Inflammatory macrophage (primary cell): ENCODE results near the gene DGCR8.
"Not testable (repeated sequence)": the region's sequence is repeated elsewhere in the genome, so short reads cannot be mapped to it uniquely, and the experiment has no call there.

Source experiments
- DNase-seq, 2 donors: peaks; one replicate each; pipeline ENCODE4 v3.0.0-alpha.2; 2020 to 2022

Gene DGCR8

DNA sequence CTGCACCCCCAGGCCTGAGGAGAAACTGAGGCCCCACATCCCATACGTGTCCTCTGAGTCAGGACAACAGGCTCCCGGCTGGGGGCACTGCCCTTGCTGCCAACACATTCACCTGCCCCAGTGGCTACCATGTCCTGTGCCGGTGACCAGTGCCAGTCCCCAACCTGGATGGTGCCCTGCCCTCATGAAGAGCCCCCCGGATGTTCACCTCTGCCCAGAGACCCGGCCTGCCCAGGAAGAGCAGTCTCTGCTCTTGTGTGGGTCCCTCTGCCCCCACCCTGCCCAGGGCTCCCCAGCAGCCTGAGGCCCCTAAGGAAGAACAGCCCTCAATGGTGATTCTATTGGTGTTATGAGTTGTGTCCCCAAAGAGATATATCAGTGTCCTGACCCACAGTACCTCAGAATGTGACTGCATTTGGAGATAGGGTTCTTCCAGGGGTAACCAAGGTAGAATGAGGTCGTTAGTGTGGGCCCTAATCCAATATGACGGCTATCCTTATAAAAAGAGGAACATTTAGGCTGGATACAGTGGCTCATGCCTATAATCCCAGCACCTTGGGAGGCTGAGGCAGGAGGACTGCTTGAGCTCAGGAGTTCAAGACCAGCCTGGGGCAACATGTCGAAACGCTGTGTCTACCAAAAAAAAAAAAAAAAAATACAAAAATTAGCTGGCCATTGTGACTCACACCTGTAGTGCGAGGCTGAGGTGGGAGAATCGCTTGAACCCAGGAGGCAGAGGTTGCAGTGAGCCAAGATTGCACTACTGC is 13.2 kb upstream of the DGCR8 start:
- DNase-seq = no peak

DNA sequence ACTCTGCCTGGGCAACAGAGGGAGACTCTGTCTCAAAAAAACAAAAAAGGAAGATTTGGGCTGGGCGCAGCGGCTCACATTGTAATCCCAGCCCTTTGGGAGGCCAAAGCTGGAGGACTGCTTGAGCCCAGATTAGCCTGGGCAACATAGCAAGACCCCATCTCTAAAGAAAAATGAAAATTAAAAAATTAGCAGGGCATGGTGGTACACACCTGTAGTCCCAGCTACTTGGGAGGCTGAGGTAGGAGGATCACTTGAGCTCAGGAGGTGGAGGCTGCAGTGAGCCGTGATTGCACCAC is 12.7 kb upstream of the DGCR8 start:
- DNase-seq = not testable (repeated sequence)

DNA sequence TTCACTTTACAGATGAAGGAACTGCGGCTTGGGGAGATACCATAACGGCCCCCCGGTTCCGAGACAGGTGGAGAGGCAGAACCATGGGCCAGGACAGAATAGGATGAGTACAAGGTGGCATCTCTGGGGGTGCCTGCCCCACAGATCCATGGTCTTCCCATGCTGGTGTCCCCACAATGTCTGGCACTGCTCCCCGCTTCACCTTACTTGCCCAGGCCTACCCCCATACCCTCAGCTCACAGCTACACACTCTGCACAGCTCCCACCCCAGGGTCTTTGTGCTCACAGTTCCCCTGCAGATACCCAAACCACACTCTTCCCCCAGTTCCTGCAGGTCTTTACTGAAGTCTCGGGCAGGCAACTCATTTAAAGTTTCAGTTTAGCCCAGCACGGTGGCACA is 11.4 kb upstream of the DGCR8 start:
- DNase-seq = no peak

DNA sequence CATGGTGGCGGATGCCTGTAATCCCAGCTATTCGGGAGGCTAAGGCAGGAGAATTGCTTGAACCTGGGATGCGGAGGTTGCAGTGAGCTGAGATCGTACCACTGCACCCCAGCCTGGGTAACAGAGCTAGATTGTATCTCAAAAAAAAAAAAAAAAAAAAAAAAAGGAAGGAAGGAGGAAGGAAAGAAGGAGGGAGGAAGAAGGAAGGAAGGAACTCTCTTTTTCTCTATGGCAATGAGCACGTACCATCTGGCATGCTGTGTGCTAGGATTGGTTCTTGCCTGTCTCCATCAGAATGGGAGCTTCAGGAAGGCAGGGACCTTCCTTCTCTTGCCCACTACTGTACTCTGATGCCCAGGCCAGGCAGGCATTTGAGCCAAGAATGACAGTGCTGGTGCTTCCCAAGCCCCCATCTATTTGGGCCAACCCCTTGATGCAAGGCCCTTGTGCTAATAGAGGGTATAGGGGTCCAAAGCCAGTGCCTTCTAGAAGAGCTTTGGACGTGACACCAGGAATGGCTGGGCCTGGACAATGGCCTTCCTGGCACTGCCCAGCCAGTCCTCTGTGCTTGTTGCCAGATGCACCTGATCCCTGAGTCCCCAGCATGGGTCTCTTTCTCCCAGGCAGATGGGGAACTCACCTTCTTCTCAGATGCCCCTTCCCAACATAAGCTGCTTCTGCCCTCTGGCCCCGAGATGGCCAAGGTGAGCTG is 10.6 kb upstream of the DGCR8 start:
- no peak for DNase-seq

DNA sequence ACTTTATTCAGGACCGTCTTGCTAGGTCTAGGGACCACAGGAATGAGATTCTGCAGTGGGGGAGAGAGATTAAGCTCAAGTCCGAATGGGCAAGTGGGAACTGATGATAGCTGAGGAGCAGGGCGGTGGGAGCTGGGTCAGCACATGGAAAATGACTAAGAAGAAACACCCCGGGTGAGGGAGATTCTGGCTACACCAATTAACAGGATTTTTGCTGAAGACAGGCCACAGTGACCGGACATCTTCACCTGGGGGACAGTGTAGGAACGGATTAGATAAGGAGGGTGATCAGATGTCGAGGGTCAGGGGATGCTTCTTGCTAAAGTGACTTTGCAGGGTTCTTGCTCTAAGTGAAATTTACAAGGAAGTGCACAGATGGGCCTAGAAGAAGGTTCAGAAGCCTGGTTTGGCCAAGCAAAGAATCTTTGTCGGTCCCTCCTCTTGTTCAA is 8.5 kb upstream of the DGCR8 start:
- no peak for DNase-seq

DNA sequence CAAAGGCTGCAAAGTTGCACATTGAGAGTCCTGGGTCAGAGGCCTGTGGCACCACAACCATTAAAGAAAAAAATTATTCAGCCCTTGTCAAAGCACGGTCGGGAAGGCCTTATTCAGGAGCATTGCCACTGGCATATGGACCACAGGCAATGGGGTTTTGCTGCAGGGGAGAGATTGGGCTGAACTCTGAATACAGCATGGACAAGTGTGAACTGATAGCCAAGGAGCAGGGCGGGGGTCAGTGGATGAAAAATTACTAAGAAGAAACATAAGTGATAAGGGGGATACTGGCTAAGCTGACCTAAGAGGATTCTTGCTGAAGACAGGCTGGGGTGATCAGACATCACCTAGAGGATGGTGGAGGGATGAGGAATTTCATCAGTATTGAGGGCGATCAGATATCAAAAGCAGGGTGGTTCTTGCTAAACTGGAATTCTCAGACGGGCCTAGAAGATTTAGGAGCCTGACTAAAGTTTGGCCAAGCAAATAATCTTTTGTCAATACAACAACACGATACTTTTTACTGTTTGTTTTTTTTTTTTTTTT is 3.3 kb upstream of the DGCR8 start:
- no peak for DNase-seq

DNA sequence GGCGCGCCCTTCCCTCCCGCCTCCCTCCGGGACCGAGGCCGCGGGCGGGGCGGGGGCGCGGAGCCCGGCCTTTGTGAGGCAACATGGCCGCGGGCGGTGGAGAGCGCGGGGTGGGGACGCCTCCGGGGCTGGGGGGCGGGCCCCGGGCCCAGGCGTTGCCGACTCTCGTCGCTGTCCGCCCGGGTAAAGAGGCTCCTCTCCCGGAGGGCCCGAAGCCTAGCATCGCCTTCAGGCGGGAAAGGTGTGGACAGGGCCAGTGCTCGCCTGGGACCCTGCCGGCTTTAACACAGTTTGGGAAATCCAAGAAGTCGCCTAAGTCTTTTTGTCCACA is 369 bp downstream of the DGCR8 start:
- DNase-seq = peak; percentile 35 to 51

DNA sequence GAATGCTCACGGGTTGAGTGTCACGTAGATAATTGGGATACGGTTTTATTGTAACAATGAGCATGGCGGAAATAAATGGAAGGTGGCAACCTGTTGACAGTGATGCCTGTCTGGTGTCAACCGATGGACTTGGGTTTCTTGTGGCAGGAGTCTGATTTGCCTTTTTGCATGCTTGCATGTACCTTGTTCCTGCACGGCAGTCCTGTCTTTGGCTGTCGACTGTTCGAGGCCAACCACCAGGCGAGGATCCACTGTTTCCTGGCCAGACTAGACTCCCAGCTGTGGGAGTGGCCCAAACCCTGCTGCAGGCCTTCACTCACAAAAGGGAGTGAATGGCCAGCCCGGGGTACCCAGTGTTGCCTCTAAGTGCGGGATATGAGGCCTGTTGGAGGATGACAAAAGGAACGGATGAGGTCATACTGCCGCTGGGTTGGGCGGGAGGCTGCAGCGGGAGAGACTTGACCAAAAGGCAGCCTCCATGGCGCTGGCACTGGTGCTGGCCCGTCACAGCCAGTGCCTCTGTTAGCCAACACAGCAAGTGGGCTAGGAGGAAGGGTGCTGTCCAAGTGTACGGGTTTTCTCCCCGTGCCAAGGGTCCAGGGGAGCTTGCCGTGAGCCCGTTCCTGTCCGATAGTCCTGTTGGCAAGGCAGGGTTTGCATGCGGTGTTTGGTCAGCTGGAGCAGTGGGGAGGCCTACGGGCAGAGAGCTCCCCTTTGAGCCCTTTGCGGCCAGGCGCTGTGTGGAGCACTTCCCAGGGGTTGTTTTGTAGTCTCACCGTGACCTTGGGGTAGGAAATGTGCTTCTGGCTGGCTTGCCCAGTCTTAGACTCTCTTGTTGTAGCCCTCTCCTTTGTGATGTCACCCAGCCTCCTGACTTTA is 974 bp downstream of the DGCR8 start:
- DNase-seq = peak in 1 of 2 donors; percentile 10

DNA sequence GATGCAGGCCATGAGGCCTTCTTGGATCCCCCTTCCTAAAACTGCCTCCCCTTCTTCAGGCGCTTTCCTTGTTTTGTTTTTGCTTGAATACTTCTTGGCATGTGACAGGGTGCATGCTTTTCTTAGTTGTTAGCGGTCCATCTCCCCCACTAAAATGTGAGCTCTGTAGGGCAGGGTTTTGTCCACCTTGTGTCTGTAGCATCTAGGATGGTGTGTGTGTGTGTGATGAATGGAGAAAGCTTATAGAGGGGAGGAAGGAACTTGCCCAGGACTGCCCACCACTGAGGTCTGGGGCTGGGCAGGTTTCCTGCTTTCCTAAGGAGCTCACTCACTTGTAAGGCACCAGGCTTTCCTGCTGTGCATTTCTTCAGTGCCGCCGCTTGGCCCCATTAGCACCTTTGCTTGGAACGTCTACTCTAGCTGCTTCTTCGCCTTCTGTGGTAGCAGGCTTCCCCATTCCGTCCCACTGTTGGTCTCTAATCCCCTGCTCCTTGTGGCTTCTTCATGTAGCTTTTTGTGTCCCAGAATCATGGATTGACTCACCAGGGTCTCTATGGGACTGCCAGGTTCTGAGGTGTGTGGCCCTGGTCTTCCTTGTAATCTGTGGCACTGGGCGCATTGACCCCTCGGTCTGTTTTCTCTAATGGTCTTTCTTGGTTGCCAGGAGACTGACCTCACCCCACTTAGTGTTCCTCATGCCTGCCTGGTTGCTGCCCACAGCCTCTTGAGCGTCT is 3.3 kb downstream of the DGCR8 start:
- no peak for DNase-seq

DNA sequence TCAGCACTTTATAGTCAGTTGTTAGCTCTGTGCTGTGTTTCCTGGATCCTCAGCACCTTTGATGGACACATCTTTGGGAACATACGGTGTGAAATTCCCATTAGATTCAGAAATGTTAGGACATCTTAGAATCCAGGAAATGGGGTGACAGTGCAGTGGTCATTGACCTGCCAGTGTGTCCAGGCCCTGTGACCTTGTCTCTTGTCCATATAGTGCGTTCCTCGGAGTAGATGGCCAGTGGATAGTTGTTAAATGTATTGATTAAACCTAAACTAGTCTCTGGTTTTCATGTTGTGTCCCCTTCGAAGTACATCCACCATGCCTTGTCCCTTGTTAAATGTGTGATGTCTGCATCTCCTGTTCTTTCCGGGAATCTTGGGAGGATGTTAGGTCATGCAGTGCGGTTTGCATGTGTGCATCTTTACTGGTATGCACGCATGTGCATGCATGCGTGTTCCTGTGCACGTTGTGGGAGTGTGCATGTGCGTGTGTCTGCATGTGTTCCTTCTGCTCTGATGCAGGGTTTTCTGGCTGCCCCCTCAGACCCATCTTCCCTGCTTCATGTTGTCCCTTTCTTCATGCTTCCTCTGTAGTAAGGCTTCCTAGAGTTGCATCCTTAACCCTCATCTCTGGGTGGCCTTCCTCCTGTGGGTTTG is 4.0 kb downstream of the DGCR8 start:
- no peak for DNase-seq

DNA sequence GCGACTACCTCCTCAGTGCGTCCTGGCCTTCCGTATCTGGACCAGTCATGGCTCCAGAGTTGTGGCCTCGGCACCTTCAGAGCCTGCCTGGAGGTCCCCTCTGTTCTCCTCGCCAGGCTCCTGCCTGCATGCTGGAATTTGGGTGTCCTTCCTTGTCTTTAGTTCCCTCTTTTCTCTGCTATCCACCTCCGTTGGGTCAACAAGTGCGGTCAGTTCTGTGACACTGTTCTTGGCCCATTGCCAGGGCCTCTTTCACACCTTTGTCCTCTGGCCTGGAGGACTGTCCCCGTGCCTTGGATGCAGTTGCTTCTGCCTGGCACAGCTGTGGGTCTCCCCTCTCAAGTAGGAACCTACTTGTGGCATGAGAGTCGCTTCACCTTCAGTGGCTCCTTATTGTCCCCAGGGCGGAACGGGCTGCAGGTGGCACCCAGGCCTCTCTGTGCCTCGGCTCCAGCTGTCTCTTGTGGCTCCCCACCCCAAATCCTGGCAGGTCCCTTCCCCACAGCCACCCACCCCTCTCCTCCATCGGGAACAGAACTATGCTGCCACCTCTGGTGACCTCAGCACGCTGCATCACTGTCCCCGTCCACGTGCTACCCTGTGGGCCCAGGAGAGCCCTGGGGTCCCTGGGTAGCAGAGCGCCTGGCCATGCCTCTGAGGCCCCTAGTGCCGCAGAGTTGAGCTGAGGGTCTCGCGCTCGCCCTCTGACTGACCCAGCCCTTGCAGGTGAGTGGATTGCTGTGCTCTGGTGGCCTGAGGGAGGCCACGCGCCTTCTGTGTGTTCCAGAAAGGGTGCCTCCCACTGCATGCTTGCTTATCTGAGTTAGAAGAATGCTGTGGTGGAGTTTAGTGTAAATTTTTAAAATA is 4.7 kb downstream of the DGCR8 start:
- DNase-seq = no peak

DNA sequence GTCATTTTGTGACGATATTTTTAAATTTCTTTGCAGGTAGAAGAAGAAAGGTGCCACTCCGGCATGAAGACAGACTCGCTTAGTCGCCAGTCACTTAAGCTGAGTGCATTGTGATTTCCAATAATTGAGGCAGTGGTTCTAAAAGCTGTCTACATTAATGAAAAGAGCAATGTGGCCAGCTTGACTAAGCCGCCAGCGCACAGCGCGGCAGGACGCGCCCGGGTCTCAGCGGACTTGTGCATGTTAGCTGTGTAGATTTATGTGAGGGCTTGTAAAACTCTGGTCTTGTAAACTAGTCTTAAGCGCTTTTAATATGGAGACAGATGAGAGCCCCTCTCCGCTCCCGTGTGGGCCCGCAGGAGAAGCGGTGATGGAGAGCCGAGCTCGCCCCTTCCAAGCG is 5.6 kb downstream of the DGCR8 start:
- no peak for DNase-seq

DNA sequence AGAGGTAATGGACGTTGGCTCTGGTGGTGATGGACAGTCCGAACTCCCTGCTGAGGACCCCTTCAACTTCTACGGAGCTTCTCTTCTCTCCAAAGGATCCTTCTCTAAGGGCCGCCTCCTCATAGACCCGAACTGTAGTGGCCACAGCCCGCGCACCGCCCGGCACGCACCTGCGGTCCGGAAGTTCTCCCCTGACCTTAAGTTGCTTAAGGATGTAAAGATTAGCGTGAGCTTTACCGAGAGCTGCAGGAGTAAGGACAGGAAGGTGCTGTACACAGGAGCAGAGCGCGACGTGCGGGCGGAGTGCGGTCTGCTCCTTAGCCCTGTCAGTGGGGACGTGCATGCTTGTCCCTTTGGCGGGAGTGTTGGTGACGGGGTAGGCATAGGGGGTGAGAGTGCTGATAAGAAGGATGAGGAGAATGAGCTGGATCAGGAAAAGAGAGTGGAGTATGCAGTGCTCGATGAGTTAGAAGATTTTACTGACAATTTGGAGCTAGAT is 6.1 kb downstream of the DGCR8 start:
- no peak for DNase-seq

DNA sequence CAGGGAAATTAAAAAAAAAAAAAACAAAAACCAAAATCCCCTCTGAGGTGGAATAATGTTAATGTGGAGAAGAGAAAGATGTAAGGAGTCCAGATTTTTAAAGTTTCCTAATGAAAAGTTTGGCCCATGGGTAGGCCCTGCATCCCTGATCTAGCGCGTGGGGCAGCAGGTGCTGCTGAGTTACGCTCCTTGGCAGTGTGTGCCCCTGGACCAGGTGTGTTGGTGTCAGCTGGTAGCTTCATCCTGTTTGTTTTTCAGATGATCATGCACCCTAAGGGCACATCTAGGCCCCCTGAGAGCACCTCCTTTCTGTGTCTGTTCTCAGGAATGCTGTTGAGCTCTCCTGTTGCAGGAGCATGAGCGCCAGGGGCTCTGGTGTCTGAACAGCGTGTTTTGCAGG is 6.7 kb downstream of the DGCR8 start:
- no peak for DNase-seq

DNA sequence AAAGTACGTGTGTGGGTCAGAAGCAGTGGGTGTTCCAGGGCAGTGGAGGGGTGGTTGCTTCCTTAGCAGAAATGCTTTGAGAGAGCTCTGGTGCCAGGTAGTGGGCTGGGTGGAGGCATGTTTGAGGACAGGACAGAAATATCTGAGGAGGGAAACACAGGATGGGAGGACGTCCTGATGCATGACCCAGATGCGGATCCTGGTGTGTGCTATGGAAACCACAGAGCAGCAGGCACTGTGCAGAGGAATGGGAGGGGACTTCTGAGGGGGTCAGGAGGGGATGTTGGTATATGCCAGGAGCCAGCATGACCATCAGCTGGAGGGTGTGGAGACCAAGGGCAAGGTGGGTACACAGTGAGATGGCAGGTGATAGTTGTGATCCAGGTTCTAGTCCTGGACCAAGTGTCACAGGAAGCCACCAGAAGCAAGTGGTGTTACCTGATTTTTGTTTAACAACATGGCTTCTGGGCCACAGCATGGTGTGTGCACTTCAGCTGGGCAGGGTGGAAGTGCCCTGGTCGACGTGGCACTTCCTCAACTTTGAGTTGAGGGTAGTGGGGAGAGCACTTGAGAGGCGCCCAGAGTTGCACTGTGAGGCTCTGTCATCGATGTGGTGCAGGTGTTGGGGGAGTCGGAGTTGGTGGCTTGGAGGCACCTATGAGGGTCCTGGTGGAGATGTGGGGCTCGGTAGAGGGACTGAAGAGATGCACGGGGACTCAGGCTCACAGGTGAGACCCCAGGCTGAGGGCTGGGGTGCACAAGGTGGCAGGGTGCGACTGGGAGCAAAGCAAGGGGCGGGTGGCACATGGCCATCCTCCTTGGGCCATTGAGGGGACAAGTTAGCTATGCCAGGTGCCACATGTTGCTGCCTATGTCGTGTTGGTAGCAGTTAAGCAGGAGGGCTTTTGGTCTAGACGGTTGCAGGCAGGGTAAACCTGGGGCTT is 7.5 kb downstream of the DGCR8 start:
- DNase-seq = no peak

DNA sequence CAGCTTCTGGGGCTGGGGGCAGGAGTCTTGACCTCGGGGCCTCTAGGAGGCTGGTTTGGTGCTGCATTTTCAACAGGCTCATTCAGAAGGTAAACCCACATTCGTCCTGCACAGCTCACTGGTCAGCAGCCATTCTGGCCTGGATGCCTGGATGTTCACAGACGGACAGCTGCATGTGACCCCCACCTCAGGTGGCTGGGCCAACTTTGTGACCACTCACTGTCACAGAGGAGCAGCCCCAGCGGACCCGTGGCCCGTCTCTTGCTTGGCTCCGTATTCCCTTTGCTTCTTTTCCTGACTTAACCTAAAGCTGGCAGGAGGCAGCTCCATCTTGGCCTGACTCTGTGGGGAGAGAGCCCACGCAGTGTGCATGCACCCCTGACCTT is 8.2 kb downstream of the DGCR8 start:
- DNase-seq = no peak

DNA sequence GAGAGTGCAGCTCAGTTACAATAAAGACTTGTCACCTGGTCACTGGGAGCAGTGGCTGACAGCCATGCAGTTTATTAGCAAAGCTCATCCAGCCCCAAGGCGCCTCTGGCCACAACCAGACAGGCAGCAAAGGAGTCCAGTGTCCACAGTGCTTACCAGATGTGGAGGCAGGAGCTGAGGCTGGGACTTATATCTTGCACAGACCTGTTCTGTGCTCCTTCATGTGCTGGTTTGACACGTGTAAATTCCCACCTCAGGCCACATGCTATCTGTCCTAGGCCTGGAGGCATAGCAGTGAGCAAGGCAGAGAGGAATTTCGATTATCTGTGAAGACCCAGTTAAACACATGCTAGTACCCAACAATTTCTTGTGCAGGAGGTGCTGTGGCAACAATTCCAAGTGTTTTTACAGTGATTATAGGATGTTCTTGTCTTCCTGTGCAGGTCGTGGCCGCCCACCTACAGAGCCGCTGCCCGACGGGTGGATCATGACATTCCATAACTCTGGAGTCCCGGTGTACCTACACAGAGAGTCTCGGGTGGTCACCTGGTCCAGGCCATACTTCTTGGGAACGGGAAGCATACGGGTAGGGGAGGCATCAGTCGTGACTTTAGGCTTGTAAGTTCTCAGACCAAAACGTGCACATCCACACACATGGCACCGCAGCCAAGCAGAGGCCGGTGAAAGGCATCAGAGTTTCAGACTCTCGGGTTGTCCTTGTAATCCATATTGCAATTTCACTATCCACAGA is 9.4 kb downstream of the DGCR8 start:
- no peak for DNase-seq

DNA sequence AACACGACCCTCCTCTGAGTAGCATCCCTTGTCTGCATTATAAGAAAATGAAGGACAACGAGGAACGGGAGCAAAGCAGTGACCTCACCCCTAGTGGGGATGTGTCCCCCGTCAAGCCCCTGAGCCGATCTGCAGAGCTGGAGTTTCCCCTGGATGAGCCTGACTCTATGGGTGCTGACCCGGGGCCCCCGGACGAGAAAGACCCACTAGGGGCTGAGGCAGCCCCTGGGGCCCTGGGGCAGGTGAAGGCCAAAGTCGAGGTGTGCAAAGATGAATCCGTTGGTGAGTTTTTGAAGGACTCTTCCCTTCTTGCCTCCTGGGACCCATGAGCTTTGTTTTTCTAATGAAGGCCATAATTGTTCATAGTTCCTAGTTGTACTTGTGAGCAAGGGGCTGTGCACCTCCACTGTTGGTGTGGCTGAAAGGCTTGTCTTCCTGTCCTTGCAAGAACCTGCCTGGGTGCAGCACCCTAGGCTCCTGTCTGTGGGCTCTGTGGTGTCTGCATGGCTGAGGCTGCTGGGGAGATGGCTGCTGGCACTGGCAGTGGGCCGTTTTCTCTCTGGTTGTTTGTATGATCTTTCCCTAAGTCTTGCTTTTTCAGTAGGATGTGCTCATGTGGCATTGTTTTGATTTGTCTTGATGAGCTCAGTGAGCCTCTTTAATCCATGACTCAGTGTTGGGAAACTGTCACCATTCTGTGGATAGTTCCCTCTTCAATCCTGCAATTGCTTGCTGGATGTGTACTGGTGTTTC is 10.1 kb downstream of the DGCR8 start:
- peak; percentile 17 to 32 for DNase-seq
